NCI-H146 treated with DMSO at 0.1 percent for 48 hours (cell line): ENCODE data around the gene GALNT7.
"Not testable (repeated sequence)": the region's sequence is repeated elsewhere in the genome, so short reads cannot be mapped to it uniquely, and the experiment has no call there.

Source experiments
- DNase-seq: peaks from one replicate; lab custom pipeline; 2025; ENCODE audit not compliant: unreplicated experiment; lab: John Stamatoyannopoulos, UW

The GALNT7 gene, protein sequence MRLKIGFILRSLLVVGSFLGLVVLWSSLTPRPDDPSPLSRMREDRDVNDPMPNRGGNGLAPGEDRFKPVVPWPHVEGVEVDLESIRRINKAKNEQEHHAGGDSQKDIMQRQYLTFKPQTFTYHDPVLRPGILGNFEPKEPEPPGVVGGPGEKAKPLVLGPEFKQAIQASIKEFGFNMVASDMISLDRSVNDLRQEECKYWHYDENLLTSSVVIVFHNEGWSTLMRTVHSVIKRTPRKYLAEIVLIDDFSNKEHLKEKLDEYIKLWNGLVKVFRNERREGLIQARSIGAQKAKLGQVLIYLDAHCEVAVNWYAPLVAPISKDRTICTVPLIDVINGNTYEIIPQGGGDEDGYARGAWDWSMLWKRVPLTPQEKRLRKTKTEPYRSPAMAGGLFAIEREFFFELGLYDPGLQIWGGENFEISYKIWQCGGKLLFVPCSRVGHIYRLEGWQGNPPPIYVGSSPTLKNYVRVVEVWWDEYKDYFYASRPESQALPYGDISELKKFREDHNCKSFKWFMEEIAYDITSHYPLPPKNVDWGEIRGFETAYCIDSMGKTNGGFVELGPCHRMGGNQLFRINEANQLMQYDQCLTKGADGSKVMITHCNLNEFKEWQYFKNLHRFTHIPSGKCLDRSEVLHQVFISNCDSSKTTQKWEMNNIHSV

DNA sequence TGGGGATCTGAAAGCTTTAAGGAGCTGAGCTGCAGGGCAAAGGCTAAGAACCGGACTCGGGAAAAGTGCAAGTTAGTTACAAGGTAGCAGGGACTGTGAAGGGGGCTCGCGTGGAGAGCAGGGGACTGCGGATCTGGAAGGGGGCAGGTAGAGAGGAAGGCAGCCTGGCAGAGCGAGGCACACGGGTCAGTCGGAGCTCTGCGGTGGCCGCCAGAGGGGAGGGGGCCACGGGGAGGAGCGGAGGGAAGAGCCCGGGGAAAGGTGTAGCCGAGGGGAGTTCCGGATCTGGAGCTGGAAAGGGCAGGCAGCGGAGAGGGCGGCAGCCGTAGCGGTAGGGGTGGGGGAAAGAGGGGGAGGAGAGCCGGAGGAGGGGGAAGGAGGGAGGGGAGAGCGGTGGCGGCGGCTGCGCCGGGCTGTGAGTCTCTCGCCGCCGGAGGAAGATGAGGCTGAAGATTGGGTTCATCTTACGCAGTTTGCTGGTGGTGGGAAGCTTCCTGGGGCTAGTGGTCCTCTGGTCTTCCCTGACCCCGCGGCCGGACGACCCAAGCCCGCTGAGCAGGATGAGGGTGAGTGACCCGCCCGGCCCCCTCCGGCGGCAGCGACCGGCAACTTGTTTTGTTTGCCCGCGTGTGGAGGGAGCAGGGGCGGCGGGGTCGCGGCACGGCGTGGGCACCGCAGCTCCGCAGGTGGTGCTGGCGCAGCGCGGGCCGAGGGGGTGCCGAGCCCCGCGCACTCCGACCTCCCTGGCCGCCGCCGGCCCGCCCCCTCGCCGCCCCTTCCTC, at the start of gene GALNT7:
TSS of gene GALNT7 (plus strand) at position 416 of the 782 bp plus-strand sequence. CDS start at position 441, 25 bp downstream.
- peak; percentile 84 for DNase-seq

DNA sequence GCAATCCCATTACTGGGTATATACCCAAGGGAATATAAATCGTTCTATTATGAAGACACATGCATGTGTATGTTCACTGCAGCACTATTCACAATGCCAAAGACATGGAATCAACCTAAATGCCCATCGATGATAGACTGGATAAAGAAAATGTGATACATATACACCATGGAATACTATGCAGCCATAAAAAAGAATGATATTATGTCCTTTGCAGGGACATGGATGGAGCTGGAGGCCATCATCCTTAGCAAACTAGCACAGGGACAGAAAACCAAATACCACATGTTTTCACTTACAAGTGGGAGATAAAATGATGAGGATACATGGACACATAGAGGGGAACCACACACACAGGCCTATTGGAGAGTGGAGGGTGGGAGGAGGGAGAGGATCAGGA, 49.8 kb upstream of the GALNT7 start:
- not testable (repeated sequence) for DNase-seq

DNA sequence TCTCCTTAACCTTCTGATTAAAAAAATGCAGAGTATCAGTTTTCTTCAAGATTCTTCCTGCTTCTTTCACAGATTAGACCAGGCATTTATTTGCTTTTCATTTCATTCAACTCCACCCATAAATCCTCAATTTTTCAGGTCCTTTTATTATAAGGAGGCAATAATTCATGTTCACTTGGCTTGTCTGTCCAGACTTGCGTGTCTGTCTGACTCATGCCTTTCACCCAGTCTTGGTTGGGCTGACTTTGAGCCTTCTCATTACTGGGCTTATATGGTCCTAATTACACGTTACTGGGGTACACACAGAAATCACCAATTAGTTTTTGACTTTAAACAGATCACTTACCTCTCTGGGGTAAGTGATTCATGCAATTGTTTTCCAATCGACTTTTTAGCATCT, 48.8 kb upstream of the GALNT7 start:
- DNase-seq, result no peak

DNA sequence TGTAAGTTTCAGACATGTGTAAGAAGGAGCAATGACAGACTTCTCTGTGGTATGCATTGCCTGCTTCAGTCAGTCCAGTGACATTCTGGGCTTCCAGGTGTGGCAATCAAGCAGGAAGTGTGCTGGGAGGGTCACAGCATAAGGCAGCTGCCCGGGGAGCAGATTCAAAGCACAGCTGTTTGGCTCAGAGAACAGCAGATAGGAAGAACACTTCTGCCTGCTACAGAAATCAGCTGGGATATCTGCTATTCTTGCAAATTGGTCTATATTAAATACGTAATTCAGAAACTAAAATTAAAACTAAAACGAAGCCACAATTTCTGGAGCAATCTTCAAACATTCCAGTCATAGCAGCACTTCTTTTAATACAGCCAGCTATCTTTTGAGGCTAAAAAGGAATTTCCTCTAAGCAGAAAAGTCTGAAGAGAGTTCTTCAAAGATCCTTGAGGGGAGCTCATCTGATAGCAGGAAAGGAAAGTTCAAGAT, 47.5 kb upstream of the GALNT7 start:
- DNase-seq, result peak; percentile 18

DNA sequence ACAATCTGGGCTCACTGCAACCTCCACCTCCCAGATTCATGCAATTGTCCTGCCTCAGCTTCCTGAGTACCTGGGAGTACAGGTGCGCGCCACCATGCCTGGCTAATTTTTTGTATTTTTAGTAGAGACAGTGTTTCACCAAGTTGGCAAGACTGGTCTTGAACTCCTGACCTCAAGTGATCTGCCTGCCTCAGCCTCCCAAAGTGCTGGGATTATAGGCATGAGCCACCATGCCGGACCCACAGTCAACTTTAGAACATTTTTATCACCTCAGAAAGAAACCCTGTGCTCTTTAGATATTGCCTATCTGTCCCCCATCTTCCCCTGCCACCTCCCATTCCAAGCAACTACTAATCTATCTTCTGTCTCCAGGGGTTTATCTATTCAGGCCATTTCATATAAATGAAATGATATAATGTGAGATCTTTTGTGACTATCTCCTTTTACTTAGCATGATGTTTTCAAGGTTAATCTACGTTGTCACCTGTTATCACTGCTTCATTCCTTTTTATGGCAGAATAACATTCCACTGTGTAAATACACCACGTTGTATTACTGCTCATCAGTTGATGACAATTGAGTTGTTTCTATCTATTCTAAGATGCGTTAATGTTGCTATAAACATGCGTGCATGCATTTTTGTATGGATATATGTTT, 44.3 kb upstream of the GALNT7 start:
- DNase-seq, result no peak

DNA sequence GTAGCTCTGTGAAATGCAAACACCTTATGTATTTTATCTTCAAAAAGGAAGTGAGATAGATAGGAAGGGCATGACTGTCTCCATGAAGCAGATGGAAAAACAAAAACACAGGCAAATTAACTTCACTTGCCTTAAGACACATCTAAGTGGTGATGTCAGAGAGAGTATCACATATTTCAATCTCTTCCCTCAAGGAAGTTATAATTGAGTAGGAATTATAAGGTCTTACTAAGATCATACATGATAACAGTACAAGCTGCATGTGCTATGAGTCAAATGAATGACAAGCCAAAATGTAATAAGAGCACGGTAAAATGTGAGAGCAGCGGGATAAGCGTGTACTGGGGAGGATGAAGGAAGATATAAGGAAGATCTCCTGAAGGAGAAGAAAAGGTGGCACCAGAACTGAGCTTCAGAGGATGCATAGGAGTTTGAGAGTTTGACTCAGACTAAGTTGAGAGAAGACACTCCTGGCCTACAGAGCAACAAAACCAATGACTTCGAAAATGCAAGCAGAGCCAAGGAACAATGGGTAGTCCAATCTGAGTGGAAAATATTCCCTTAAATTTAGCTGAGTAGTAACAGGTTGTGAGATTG, 43.3 kb upstream of the GALNT7 start:
- no peak for DNase-seq

DNA sequence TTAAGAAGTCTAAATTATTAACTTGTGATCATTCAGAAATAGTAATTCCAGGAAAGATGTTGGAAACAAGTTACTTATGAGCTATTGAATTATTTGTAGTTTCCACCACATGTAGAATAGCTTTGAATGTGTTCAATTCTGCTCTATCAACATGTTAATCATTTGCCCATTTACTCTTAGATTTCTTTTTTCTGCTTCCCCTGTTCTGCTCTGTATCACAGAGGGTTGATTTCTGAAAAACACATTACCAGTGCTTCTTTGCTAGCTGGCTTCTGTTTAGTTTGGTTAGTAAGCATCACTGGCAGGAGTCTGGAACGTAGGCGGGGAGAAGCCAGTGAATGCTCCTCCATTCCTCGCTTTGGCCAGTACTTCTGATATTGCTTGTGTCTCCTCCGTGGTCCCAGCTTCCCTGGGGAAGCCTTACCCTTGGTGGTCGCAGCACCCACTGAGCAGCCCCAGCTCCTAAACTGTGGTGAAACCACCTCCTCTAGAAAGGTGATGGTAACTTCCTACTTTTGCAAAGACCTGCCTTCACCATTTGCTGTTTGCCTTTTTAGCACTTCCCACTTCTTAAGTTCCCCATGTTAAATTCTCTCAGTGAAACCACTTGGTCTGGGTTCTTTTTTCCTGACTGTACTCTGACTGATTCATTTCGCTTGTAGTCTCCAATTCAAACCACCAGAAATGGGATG, 40.3 kb upstream of the GALNT7 start:
- DNase-seq, result no peak

DNA sequence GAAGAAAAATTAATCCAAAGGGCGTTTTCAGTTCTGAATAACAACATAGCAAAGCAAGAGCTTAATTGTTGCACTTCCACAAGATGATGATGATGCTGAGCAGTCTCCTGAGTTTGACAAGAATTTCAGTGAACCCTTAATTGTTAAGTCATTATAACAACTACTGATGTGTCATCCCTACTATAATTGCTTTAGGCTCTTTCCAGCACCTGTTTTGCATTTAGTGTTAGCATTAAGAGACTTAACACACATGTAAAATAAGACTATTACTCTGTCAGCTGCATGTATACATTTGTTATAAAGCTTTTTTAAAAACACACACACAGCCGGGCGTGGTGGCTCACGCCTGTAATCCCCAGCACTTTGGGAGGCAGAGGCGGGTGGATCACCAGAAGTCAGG, 37.9 kb upstream of the GALNT7 start:
- DNase-seq, result no peak

DNA sequence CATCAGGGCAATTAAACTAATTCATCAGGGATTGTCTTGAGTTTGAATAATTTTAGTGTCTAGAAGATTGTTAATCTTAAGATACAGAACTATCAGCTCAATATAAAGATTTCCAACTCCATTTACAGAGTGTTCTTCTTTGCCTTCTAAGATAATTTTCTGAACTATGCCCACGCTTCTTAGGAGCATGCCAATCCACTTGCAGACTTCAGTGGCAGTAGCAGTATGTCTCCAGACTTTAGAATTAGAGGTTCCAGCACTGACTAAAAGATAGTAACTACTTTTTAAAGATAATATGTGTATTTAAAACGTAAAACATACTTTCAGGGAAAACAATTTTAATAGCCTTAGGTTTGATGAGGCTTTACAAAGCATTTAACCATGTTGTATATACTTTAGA, 34.2 kb upstream of the GALNT7 start:
- no peak for DNase-seq

DNA sequence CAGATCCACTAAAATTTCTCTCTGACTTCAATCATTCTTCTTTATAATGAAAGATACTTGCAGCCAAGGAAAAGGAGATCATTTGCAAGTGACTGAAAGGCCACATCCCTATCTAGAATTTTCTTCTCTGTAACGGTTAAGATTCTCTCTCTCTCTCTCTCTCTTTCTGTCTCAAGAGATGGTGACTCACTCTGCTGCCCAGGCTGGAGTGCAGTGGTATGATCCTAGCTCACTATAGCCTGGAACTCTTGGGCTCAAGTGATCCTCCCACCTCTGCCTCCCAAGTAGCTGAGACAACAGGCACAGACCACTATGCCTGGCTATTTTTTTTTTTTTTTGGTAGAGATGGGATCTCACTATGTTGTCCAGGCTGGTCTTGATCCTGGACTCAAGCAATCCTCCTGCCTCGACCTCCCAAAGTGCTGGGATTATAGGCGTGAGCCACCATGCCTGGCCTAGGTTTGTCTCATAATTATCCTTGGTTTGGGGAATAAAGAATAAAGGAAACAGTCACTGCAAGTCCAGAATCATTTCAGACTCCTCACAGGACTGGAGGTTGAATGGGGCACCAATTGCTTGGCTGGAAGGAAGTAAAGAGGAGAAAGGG, 33.3 kb upstream of the GALNT7 start:
- DNase-seq, result no peak

DNA sequence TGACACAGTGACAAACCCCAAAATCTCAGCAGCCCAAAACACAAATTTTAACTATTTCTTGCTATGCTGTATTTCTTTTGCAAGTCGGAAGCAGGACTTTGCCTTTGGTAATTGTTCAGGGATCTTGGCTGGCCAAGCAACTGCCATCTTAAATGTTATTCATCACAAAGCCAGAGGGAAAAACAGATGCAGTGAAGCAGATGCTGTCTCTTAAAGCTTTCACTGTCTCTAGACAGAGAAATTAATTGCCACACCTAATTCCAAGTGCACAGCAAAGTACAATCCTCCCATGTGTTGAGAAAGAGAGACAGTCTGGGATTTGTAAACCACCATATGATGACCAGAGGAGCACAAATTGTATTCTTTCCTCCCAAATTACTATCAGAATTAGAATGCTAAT, 30.0 kb upstream of the GALNT7 start:
- DNase-seq, result no peak

DNA sequence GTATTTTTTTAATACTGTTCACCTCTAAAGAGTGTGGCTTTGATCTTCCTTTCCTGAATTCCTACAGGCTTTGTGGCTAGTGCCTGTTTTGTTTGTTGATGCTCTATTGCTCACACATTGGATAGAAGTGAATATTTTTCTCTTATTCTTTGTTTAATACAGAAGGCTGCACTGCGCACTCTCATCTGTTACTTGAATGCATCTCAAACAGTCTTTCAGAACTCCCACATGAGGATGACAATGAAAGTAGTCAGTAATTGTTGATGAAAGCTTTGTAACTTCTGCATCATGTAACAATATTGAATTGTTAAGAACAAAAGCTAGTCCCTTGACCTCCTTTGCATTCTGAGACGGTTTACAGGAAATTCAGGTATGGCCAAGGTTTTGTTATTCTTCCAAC, 29.1 kb upstream of the GALNT7 start:
- DNase-seq, result no peak

DNA sequence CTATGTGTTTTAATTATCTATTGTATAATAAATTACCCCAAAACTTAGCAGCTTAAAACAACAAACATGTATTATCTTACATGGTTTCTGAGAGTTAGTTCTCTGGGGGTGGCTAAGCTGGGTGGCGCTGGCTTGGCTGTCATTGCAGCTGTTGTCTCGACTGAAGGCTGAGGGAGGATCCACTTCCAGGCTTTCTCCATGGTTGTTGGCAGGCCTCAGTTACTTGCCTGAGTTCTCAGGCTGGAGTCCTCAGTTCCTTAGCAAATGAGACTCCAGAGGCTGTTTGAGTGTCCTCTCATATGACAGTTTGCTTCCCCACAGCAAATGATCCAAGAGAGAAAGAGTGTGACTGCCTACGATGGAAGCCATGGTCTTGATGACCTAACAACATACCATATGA, 23.5 kb upstream of the GALNT7 start:
- DNase-seq, result no peak

DNA sequence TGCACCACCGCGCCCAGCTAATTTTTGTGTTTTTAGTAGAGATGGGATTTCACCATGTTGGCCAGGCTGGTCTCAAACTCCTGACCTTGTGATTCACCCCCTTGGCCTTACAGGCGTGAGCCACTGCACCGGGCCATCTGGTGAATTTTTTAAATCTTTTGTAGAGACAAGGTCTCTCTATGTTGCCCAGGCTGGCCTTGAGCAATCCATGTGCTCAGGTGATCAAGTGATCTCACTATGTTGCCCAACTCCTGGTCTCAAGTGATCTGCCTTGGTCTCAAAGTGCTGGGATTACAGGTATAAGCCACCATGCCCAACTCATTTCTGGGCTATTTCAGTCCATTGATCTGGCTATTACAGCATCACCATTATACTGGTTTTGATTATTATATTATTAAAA, 22.2 kb upstream of the GALNT7 start:
- DNase-seq, result no peak

DNA sequence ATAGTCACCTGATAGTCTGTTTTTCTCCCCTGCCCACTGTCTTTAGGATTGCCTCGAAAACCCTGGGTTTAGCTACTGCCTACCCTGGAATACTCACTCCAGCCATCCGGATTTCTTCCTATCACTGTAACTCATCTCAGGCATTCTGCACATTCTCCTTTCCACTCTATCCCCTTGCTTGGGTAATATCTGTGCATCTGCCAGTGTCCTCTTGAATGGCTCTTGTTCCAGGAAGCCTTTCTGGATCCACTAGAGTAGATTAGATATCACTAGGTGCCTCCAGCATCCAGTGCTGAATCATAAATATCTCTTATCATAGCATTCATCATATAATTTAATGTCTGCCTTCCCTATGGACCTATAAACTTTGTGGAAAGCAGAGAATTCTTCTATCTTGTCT, 17.1 kb upstream of the GALNT7 start:
- no peak for DNase-seq

DNA sequence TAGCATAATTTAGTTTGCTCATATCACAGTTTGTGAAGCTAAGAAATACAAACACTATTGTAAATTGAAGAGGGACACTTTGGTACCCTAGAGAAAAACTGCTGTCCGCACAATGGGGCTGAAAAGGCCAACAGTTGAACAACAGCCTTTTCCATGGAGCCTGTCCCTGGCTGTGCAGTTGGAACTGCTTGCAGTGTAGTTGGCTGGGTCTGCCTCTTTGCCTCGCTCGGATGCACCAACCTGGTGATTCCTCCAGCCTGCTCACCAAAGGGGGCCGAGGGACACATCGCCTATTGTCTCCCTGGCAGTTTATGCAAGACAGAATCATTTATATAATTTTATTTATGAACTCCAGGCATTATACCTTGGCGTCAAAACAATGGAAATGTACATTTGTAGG, 16.5 kb upstream of the GALNT7 start:
- DNase-seq, result no peak

DNA sequence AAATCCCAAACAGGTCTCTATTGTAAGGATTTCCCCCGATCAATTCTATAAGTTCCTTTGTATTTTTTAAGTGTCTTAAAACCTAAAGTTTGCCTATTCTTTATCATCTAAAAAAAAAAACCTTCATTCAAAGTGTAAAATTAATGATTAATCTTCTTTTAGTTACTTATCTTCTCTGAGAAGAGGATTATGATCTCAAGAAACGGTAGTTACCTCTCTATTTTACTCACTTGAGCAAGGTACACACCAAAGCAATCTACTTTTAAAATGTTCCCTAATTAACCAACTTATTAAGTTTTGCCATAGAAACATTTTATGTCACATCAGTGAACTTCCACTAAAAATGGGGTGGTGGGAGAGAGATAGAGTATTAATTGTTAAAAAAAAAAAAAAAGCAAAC, 15.2 kb upstream of the GALNT7 start:
- no peak for DNase-seq

DNA sequence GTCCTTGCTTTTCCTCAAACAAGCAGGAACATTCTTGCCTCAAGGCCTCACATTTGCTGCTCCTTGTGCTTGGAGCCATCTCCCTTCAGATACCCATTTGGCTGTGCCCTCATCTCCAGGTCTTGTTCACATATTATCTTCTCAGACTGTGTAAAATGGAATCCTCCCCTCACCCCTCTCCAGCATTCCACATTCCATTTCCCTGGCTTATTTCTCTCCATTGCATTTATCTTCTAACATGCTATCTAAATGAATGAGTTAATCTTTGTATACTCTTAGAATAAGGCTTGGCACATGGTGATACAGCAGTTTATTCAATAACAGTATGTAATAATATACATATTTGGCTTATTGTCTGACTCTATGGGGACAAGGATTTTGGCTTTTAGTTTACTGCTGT, 8.8 kb upstream of the GALNT7 start:
- DNase-seq, result no peak

DNA sequence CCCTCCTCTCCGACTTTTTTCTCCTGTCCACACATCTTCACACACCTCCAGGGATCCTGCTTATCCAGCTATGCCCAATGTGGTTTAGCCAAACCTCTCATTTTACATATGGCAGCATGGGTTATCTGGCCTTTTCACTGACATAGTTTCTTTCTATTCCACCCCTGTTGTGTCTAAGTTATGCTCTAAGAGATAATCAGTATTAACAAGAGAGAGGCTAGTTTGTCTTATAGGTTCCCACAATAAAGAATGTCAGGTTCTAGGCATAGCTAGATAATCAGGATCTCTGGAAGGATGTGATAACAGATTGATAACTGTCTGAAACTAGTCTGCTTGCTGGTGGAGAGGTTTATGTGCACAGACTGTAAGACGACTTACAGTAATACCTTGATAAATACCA, 7.7 kb upstream of the GALNT7 start:
- DNase-seq, result no peak

DNA sequence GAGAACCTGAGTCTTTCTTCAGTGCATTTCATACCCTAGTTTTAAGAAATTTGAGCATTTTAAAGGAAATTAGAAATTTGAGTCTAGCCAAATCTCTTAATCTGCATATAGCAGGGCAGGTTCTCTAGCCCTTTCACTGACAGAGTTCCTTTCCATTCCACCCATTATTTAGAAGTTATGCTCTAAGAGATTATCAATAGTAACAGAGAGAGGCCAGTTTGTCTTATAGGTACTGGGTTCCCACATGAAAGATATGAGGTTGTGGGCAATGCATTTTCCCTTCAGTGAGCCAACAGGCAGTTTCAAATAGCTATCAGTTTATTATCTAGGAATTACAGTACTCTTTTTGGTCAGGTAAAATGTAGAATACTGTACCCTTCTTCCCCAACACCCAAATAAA, 7.3 kb upstream of the GALNT7 start:
- no peak for DNase-seq
